SK-N-SH (cell line): ENCODE data around the gene AGBL4.

Experiments used
- CHD2 ChIP-seq: fragments of 150-350 bp; IDR thresholded peaks from 2 replicates; pipeline ENCODE4 v1.6.1; 2018; ENCODE audit warnings: low read length; ENCODE audit not compliant: partially characterized antibody
- CTCF ChIP-seq: fragments of 200-600 bp; sonication (generic); IDR thresholded peaks from 2 replicates; pipeline ENCODE4 v1.6.1; 2017; ENCODE audit warnings: antibody characterized with exemption, mild to moderate bottlenecking, moderate library complexity
- ELF1 ChIP-seq: IDR thresholded peaks from 2 replicates; pipeline ENCODE4 v1.4.0; 2012
- EP300 ChIP-seq, 2 experiments: IDR thresholded peaks; 2 replicates each; pipeline versions ENCODE4 v1.4.0 to v1.6.1; 2012; ENCODE audit warnings: borderline replicate concordance in 1 of 2, low read depth in 1 of 2, low read length in 1 of 2
- FOSL2 ChIP-seq: IDR thresholded peaks from 2 replicates; pipeline ENCODE4 v1.4.0; 2012; ENCODE audit warnings: low read depth, mild to moderate bottlenecking, moderate library complexity, borderline replicate concordance
- GABPA ChIP-seq: IDR thresholded peaks from 2 replicates; pipeline ENCODE4 v1.4.0; 2012; ENCODE audit warnings: low read depth, mild to moderate bottlenecking
- IRF3 ChIP-seq: fragments of 150-350 bp; IDR thresholded peaks from 2 replicates; pipeline ENCODE4 v1.6.1; 2016; ENCODE audit warnings: mild to moderate bottlenecking, low read depth, low read length
- NFIC ChIP-seq: IDR thresholded peaks from 2 replicates; pipeline ENCODE4 v1.4.0; 2012; ENCODE audit warnings: borderline replicate concordance
- POLR2AphosphoS5 ChIP-seq: IDR thresholded peaks from 2 replicates; pipeline ENCODE4 v1.6.1; 2012; ENCODE audit warnings: low read depth, low read length
- RAD21 ChIP-seq: IDR thresholded peaks from 2 replicates; pipeline ENCODE4 v1.6.1; 2012; ENCODE audit warnings: mild to moderate bottlenecking, low read length
- REST ChIP-seq: IDR thresholded peaks from 2 replicates; pipeline ENCODE4 v1.6.1; 2012; ENCODE audit warnings: mild to moderate bottlenecking, low read depth, low read length, moderate library complexity
- SIN3A ChIP-seq: IDR thresholded peaks from 2 replicates; pipeline ENCODE4 v1.6.1; 2012; ENCODE audit warnings: low read depth, mild to moderate bottlenecking, low read length, moderate library complexity, borderline replicate concordance
- TAF1 ChIP-seq: IDR thresholded peaks from 2 replicates; pipeline ENCODE4 v1.6.1; 2012; ENCODE audit warnings: low read depth, mild to moderate bottlenecking, low read length, moderate library complexity, borderline replicate concordance
- USF2 ChIP-seq: fragments of 150-350 bp; IDR thresholded peaks from 2 replicates; pipeline ENCODE4 v1.6.1; 2017; ENCODE audit warnings: antibody characterized with exemption, low read length, low read depth, borderline replicate concordance

GRCh38 chr1:48916130-48917069 lies 1107.4 kb downstream of the AGBL4 start:
- peak; percentile 74 for TF ChIP-seq CTCF
- TF ChIP-seq IRF3, result no peak
- peak; percentile 91 for TF ChIP-seq RAD21
- no peak for TF ChIP-seq SIN3A
- no peak for TF ChIP-seq REST
- peak; percentile 33; the same call in 1 of the 2 replicates for TF ChIP-seq POLR2AphosphoS5
- no peak for TF ChIP-seq ELF1
- no peak for TF ChIP-seq GABPA
- TF ChIP-seq USF2, result no peak
- TF ChIP-seq EP300 (IDR thresholded peaks at IDR 0.05; ENCODE audit: borderline replicate concordance in 1 of 2, low read depth in 1 of 2, low read length in 1 of 2), result no peak
- peak; percentile 24 for TF ChIP-seq CHD2
- TF ChIP-seq NFIC, result no peak
- TF ChIP-seq FOSL2, result no peak
- peak; percentile 20; the same call in 1 of the 2 replicates for TF ChIP-seq TAF1
